ENCODE results near the gene GATAD2A.

Gene GATAD2A

DNA sequence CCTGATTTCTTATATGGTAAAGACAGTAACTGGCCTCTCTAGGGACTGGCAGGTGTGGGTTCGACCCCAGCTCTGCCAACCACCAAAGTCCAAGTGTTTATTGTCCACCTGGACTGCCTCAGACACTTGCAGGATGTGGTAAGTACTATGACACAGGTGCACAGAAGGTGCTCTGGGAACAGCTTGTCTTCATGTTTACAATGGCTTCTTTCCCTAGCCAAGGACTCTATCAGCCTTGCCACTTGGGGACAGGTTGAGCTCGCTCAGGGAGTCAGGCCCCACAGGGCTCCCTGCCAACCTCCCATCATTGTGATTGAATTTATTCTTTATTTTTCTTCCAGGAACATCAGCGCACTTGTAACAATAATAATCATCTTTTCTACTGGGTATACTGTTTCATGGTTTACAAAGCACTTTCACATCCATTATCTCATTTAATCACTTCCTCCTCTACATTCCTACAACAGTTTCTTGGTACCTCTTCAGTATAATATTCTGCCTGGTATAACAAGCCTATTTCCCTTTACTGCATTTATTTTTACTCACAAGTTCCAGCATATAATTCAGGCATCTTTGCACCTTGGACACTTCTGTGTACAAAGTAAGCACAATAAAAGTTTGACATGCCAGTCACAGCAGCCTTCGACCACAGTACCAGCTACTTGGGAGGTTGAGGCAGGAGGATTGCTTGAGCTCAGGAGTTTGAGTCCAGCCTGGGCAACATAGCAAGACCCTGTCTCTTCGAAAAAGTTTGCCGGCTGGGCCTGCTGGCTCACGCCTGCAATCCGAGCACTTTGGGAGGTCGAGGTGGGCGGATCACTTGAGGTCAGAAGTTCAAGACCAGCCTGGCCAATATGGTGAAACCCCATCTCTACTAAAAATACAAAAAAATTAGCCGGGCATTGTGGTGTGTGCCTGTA, 24.2 kb upstream of the GATAD2A start:
- DNase-seq (ENCODE audit: low read depth), result no peak
- H3K4me3 ChIP-seq (ENCODE audit: low read depth, low read length), result no peak overlapping the region
- TF ChIP-seq, protein P1, sequence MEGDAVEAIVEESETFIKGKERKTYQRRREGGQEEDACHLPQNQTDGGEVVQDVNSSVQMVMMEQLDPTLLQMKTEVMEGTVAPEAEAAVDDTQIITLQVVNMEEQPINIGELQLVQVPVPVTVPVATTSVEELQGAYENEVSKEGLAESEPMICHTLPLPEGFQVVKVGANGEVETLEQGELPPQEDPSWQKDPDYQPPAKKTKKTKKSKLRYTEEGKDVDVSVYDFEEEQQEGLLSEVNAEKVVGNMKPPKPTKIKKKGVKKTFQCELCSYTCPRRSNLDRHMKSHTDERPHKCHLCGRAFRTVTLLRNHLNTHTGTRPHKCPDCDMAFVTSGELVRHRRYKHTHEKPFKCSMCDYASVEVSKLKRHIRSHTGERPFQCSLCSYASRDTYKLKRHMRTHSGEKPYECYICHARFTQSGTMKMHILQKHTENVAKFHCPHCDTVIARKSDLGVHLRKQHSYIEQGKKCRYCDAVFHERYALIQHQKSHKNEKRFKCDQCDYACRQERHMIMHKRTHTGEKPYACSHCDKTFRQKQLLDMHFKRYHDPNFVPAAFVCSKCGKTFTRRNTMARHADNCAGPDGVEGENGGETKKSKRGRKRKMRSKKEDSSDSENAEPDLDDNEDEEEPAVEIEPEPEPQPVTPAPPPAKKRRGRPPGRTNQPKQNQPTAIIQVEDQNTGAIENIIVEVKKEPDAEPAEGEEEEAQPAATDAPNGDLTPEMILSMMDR (IDR thresholded peaks at IDR 0.05; ENCODE audit: low read depth, low read length, missing control alignments), result no peak

DNA sequence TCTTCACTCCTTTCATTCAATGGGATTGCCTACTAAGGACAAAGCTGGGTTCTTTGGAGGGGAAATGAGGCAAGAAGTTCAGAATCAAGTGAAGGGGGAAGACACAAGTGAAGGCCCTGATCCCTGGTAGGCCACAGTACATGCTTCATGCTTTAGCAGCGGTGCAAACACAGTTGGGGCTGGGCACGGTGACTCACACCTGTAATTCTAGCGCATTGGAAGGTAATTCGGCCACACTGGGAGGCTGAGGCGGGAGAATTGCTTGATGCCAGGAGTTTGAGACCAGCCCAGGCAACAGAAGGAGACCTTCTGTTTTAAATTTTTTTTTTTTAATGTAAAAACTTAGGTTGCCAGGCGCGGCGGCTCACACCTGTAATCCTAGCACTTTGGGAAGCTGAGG, 23.4 kb upstream of the GATAD2A start:
- TF ChIP-seq, protein P1 (IDR thresholded peaks at IDR 0.05; ENCODE audit: low read depth, low read length, missing control alignments), result no peak
- no peak overlapping the region for H3K4me3 ChIP-seq (ENCODE audit: low read depth, low read length)
- DNase-seq (ENCODE audit: low read depth), result no peak

DNA sequence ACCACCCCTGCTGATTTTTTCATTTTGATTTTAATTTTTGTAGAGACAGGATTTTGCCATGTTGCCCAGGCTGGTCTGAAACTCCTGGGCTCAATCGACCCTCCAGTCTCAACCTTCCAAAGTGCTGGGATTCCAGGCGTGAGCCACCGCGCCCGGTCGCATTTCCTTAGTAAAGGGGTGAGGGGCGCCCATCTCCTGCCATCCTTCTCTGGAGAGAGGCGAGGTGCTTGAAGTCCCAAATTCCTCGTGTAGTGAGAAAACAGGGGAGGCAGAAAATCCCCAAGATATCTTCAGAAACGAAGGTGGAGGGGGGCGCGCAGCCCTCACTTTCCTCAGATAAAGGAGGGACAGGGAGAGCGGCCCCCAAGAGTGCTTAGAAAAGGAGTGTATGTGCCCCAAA, 21.0 kb upstream of the GATAD2A start:
- TF ChIP-seq, protein P1 (IDR thresholded peaks at IDR 0.05; ENCODE audit: low read depth, low read length, missing control alignments), result no peak
- H3K4me3 ChIP-seq (ENCODE audit: low read depth, low read length), result peak overlapping the region; percentile 54
- DNase-seq (ENCODE audit: low read depth), result no peak

DNA sequence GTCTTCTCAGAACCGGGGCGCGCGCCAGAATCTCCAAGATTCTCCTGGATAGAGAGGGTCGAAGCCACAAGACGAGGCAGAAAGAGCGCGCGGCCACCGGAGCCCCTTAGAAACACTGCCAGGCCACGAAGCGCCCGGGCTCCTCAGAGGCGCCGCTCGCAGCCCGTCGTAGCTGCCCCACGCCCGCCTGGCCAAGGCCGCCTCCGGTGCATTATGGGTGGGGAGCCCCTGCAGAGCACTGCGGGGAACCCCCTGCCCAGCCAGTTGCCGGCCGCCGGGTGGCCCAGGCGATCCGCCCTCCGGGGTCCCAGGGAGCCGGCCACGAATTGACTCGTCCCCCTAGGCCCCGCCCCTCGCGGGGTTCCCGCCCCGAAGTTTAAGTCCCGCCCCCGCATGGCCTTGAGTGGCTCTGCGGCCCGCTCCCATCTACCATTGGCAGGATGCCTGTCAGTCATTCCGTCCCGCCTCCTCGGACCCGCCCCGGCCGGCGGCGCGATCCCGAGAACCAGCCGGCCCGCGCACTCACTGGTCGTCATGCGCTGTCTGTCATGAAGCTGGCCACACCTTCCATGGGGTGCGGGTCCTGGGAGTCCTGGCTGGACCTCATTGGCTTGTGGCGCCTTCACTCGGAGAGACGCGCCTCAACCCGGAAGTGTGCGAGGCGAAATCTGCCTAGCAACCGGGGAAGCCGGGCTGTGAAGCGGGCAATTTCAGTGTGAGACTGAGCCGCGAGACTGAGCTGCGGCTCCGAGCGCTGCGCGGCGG, 20.2 kb upstream of the GATAD2A start:
- TF ChIP-seq, protein P1 (IDR thresholded peaks at IDR 0.05; ENCODE audit: low read depth, low read length, missing control alignments), result peak; percentile 3
- peak; percentile 99 for DNase-seq (ENCODE audit: low read depth)
- peak overlapping the region; percentile 75 for H3K4me3 ChIP-seq (ENCODE audit: low read depth, low read length)

DNA sequence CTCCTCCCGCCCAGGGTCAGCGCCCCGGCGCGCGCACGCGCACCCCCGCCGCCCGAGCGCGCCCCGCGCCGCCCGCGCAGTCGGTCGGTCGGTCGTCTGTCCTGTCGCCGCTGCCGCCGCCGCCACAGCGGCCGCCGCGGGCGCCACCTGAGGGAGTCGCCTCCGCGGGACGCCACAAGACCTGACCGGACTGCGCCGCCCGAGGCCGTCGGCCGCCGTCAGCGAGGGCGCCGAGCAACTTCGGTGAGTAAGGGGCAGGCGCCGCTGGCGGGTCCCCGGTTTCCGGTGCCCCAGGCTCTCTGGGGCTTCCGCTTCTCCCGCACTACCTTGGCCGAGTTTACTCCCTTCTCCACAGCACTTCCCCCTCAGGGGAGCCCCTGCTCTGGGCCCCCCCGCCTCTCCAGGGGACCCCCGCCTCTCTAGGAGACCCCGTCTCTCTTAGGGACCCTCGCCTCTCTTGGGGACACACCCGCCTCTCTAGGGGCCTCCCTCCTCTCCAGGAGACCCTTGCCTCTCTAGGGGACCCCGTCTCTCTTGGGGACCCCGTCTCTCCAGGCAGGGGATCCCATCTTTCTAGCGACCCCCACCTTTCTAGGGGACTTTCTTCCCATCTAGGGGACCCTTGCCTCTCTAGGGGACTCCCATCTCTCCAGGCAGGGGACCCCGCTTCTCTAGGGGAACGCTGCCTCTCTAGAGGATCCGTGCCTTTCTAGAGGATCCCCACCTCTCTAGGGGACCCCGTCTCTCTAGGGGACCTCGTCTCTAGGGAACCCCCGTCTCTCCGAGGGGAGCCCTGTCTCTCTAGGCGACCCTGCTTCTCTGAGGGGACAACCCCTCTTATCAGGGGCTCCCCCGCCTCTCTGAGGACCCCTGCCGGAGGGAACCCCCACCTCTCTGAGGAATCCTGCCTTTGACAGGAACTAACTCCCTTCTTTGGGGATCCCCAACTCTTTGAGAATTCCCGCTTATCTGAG, 19.3 kb upstream of the GATAD2A start:
- no peak for DNase-seq (ENCODE audit: low read depth)
- TF ChIP-seq, protein P1 (IDR thresholded peaks at IDR 0.05; ENCODE audit: low read depth, low read length, missing control alignments), result peak; percentile 30
- peak overlapping the region; percentile 75 for H3K4me3 ChIP-seq (ENCODE audit: low read depth, low read length)

DNA sequence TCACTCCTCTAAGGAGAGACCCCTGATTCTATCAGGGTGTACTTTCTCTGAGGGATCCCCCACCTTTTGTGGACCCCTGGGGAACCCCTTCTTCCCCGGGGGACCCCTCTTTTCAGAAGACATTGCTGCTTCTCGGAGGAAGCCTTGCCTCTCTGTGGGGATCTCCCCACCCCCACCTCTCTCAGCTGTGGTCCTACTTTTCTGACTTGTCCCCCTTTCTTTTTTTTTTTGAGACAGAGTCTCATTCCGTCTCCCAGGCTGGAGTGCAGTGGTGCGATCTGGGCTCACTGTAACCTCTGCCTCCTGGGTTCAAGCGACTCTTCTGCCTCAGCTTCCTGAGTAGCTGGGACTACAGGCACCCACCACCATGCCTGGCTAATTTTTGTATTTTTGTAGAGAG, 18.4 kb upstream of the GATAD2A start:
- peak overlapping the region; percentile 75 for H3K4me3 ChIP-seq (ENCODE audit: low read depth, low read length)
- TF ChIP-seq, protein P1 (IDR thresholded peaks at IDR 0.05; ENCODE audit: low read depth, low read length, missing control alignments), result no peak
- no peak for DNase-seq (ENCODE audit: low read depth)
